Measurements from ENCODE around the gene AHI1. TPM values are rescaled to one million over a fixed set of nuclear protein-coding genes. Genes with fewer than 3 reads are reported as not detected.

Gene AHI1
- total RNA-seq, 2 experiments from 2014 or later = 21.4 to 33.9 TPM

- CTCF ChIA-PET (ENCODE audit: unreplicated experiment) = no interaction called here
- no peak overlapping the region for H3K4me2 ChIP-seq (ENCODE audit: low read length)
- no peaks in the 10 kb centered on the region for H3K79me2 ChIP-seq (ENCODE audit: insufficient read depth, low read depth, low read length)
- H3K4me1 ChIP-seq (ENCODE audit: insufficient read depth, low read length, poor library complexity, severe bottlenecking) = no peaks in the 10 kb centered on the region
- intact Hi-C loops (cut with micrococcal nuclease; ENCODE audit: unreplicated experiment) = no loop called here
- POLR2A ChIA-PET = interaction anchor here (0.5 kb wide), 1 partner anchor 44 kb away, joined by 3 read pairs; no protein-coding TSS in a partner anchor
- no peak overlapping the region for H3K27ac ChIP-seq (ENCODE audit: low read depth, low read length, poor library complexity, severe bottlenecking)
- H3K4me3 ChIP-seq (ENCODE audit: low read depth, low read length, poor library complexity, severe bottlenecking) = no peak overlapping the region
- TF ChIP-seq EZH2phosphoT487 (IDR thresholded peaks at IDR 0.05; ENCODE audit: borderline replicate concordance, low read depth, low read length) (no peak), CTCF (conservative IDR thresholded peaks at IDR 0.05; ENCODE audit: low read length) (no peak)
- no peaks in the 10 kb centered on the region for H3K9me2 ChIP-seq (ENCODE audit: insufficient read depth, low read length)
- no peaks in the 10 kb centered on the region for H3K9me3 ChIP-seq (ENCODE audit: low read length)
- no peak for DNase-seq (ENCODE audit: low spot score)
- H2AFZ ChIP-seq (ENCODE audit: low read length) = no peak overlapping the region
- no peaks in the 10 kb centered on the region for H3K36me3 ChIP-seq (ENCODE audit: insufficient read depth, low read length)
- no peaks in the 10 kb centered on the region for H4K20me1 ChIP-seq (ENCODE audit: insufficient read depth, low read length)
- no TSS peak for BruUV-seq (replicated peaks)
Measured at GRCh38 chr6:135527960-135528249, 30.4 kb upstream of the AHI1 start.

- TF ChIP-seq CTCF (conservative IDR thresholded peaks at IDR 0.05; ENCODE audit: low read length) (no peak), EZH2phosphoT487 (IDR thresholded peaks at IDR 0.05; ENCODE audit: borderline replicate concordance, low read depth, low read length) (no peak)
- DNase-seq (ENCODE audit: low spot score) = no peak
- no TSS peak for BruUV-seq (replicated peaks)
- Histone ChIP-seq H3K79me2 (ENCODE audit: insufficient read depth, low read depth, low read length) (no peaks in the 10 kb centered on the region), H3K9me2 (ENCODE audit: insufficient read depth, low read length) (no peaks in the 10 kb centered on the region), H2AFZ (ENCODE audit: low read length) (no peak overlapping the region), H3K9me3 (ENCODE audit: low read length) (no peaks in the 10 kb centered on the region), H4K20me1 (ENCODE audit: insufficient read depth, low read length) (no peaks in the 10 kb centered on the region), H3K4me2 (ENCODE audit: low read length) (no peak overlapping the region), H3K27ac (ENCODE audit: low read depth, low read length, poor library complexity, severe bottlenecking) (no peak overlapping the region), H3K4me3 (ENCODE audit: low read depth, low read length, poor library complexity, severe bottlenecking) (no peak overlapping the region), H3K36me3 (ENCODE audit: insufficient read depth, low read length) (no peaks in the 10 kb centered on the region), H3K4me1 (ENCODE audit: insufficient read depth, low read length, poor library complexity, severe bottlenecking) (no peaks in the 10 kb centered on the region)
- ChIA-PET POLR2A (interaction anchor here (0.5 to 0.7 kb wide), 2 partner anchors 43 to 136 kb away, joined by 3 read pairs; no protein-coding TSS in a partner anchor), CTCF (ENCODE audit: unreplicated experiment) (no interaction called here)
- intact Hi-C loops (cut with micrococcal nuclease; ENCODE audit: unreplicated experiment) = no loop called here
Measured at GRCh38 chr6:135527116-135527959, 29.8 kb upstream of the AHI1 start.

GRCh38 chr6:135525594-135525993 lies 28.1 kb upstream of the AHI1 start:
- no TSS peak for BruUV-seq (replicated peaks)

More at GRCh38 chr6:135525594-135525993, 28.1 kb upstream of the AHI1 start:
- DNase-seq (ENCODE audit: low spot score) = no peak
- Histone ChIP-seq H3K36me3 (ENCODE audit: insufficient read depth, low read length) (no peaks in the 10 kb centered on the region), H3K9me2 (ENCODE audit: insufficient read depth, low read length) (no peaks in the 10 kb centered on the region), H3K4me3 (ENCODE audit: low read depth, low read length, poor library complexity, severe bottlenecking) (no peak overlapping the region), H3K4me1 (ENCODE audit: insufficient read depth, low read length, poor library complexity, severe bottlenecking) (no peaks in the 10 kb centered on the region), H3K4me2 (ENCODE audit: low read length) (no peak overlapping the region), H3K27ac (ENCODE audit: low read depth, low read length, poor library complexity, severe bottlenecking) (no peak overlapping the region), H2AFZ (ENCODE audit: low read length) (no peak overlapping the region), H3K9me3 (ENCODE audit: low read length) (no peaks in the 10 kb centered on the region), H3K79me2 (ENCODE audit: insufficient read depth, low read depth, low read length) (no peaks in the 10 kb centered on the region), H4K20me1 (ENCODE audit: insufficient read depth, low read length) (no peaks in the 10 kb centered on the region)
- intact Hi-C loops (cut with micrococcal nuclease; ENCODE audit: unreplicated experiment) = no loop called here
- no peak for TF ChIP-seq CTCF (conservative IDR thresholded peaks at IDR 0.05; ENCODE audit: low read length)
- TF ChIP-seq EZH2phosphoT487 (IDR thresholded peaks at IDR 0.05; ENCODE audit: borderline replicate concordance, low read depth, low read length) = no peak
- POLR2A ChIA-PET = no interaction called here
- CTCF ChIA-PET (ENCODE audit: unreplicated experiment) = no interaction called here
